ENCODE data around the gene GXYLT1.
"Not testable (repeated sequence)": the region's sequence is repeated elsewhere in the genome, so short reads cannot be mapped to it uniquely, and the experiment has no call there.

Gene GXYLT1

GRCh38 chr12:42091769-42092168, 52.9 kb downstream of the GXYLT1 start:
- no peak for DNase-seq

GRCh38 chr12:42090899-42091298, 53.8 kb downstream of the GXYLT1 start:
- DNase-seq: no peak

DNA sequence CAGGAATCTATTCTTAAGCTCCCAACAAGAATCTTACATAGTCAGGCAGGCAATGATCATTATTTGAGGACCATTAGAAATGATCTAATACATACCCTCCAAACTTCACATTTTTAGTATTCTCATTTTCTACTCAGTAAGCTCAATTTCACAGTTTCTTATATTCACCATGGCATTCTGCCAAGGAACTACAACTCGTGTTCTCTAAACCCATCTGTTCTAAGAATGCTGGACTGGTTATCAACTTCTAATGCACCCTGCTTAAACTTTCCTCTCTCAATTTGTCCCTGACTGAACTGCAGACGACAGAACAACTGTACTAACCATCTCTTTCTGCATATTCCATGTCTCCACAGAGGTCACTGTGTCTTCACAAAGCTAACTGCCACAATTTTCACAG, 58.6 kb downstream of the GXYLT1 start:
- DNase-seq: no peak

- no peak for DNase-seq
These were observed 59.1 kb downstream of the GXYLT1 start for GRCh38 chr12:42085594-42085993.

DNA sequence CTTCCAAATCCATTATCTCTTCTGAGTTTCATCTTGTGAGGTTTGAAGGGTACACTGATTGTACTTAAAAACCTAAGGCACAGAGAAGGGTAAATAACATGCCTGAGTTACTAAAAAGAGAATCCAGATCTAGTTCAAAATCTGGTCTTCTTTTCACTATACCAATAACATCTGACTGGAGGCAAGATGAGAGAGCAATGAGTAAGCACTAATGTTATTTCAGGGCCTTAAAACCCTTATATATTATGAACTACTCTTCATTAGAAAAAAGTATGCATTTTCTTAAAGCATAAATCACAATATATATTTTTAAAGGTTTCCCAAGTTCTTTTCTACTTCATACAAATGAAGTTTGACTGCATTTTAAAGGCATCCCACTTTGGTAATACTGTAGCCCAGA, 60.2 kb downstream of the GXYLT1 start:
- no peak for DNase-seq

- no peak for DNase-seq
These were observed 67.7 kb downstream of the GXYLT1 start for GRCh38 chr12:42076976-42077375.

DNA sequence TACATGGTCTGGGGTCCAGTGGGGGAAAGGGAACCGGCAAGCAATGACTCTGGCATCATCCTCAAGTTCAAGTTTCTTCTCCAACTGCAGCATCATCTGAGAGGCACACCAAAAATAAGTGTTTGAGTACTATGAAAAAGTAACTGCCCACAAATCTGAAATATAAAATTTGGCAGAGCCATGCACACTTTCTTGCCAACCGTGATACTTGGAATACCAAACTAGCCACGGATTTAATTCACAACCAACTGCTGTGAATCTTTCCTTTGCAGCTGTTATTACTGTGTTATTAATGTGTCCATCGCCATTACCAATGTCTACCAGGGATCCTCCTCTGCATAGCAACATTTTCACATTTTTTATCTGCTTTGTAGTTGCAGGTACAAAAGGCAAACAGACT, 74.6 kb downstream of the GXYLT1 start:
- no peak for DNase-seq

- DNase-seq: no peak
These were observed 85.5 kb downstream of the GXYLT1 start for GRCh38 chr12:42059127-42059526.

DNA sequence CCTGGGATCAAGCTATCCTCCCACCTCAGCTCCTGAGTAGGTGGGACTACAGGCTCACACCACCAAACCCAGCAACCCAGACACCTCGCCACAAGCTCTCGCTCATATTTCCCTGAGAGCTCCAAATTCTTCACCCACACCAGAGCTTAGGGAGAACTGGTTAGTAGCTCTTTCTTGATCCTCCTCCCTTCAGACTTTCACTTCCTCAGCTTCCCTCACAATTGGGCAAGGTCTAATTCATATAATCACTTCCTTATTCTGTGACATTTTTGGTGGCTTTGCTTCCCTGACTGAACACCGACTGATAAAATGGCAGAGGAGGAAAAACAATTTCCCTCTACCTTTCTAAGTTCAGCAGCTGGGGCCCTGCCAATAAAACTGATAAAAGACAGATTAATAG, 88.5 kb downstream of the GXYLT1 start:
- no peak for DNase-seq

DNA sequence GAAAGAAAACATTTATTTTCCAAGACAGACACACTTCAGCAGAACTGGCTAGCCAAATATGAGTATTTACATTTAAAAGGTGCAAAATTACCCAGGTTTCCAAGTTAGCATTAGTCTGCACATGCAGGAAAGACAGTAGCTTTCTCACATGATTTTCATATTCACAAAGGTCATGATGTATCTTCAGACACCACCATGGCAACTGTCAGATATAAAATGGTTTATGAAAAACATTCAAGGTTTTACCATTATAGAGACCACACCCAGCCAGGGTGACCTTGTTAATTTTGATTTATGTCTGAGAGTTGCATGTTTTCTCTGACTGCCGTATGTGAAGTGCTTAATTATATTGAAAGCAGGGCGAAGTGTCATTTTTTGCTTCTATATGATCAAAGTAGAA, 91.2 kb downstream of the GXYLT1 start:
- no peak for DNase-seq

DNA sequence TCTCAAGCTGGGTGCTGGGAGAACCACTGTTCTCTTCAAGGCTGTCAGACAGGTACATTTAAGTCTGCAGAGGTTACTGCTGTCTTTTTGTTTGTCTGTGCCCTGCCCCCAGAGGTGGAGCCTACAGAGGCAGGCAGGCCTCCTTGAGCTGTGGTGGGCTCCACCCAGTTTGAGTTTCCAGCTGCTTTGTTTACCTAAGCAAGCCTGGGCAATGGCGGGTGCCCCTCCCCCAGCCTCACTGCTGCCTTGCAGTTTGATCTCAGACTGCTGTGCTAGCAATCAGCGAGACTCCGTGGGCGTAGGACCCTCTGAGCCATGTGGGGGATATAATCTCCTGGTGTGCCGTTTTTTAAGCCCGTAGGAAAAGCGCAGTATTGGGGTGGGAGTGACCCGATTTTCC, 95.7 kb downstream of the GXYLT1 start:
- DNase-seq: not testable (repeated sequence)

- no peak for DNase-seq
These were observed 105.1 kb downstream of the GXYLT1 start for GRCh38 chr12:42039577-42039976.

DNA sequence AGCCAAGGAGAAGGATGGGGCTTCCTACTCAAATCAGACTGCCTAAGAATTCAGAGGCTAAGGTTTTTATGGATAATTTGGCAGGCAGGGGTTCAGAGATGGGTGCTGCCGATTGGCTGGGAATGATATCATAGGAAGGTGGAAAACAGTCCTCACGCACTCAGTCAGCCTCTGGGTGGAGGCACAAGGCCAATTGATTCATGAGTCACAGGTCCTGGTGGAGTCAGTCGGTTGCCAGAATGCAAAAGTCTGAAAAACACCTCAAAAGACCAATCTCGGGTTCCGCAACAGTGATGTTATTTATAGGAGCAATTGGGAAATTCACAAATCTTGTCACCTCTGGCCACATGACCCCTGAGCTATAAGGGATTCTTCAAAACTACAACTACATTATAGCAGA, 105.5 kb downstream of the GXYLT1 start:
- no peak for DNase-seq

GRCh38 chr12:42031847-42032564, 112.7 kb downstream of the GXYLT1 start:
- no peak for DNase-seq
